H1 (cell line): Measurements from ENCODE around the gene NPR2. TPM values are rescaled to one million over a fixed set of nuclear protein-coding genes. Genes with fewer than 3 reads are reported as not detected.

ENCODE experiments used
- ATF3 ChIP-seq: IDR thresholded peaks from 2 replicates; pipeline ENCODE4 v1.6.1; 2011; ENCODE audit warnings: low read depth, mild to moderate bottlenecking, low read length; ENCODE audit not compliant: insufficient read depth
- BRCA1 ChIP-seq: IDR thresholded peaks from 2 replicates; pipeline ENCODE4 v1.6.1; 2012; ENCODE audit warnings: low read depth, low read length, improper control_type of control experiment
- CHD2 ChIP-seq: IDR thresholded peaks from 2 replicates; pipeline ENCODE4 v1.6.1; 2012; ENCODE audit warnings: low read length, improper control_type of control experiment
- CHD7 ChIP-seq: fragments of 300-600 bp; sonication (generic); IDR thresholded peaks from 2 replicates; pipeline ENCODE4 v1.7.1; 2012; ENCODE audit warnings: low read length, moderate library complexity, mild to moderate bottlenecking, inconsistent platforms; ENCODE audit not compliant: insufficient replicate concordance
- HDAC6 ChIP-seq: IDR thresholded peaks from one replicate; pipeline ENCODE4 v1.7.1; 2012; ENCODE audit warnings: low read depth, mild to moderate bottlenecking, inconsistent platforms, low read length, moderate library complexity
- KDM1A ChIP-seq: fragments of 200-600, 300-600 bp; sonication (generic); IDR thresholded peaks from 2 replicates; pipeline ENCODE4 v1.7.1; 2016; ENCODE audit warnings: mild to moderate bottlenecking, low read length, borderline replicate concordance
- MAX ChIP-seq: IDR thresholded peaks from 2 replicates; pipeline ENCODE4 v1.6.1; 2012; ENCODE audit warnings: inconsistent platforms
- NRF1 ChIP-seq: IDR thresholded peaks from 2 replicates; pipeline ENCODE4 v1.6.1; 2011; ENCODE audit warnings: mild to moderate bottlenecking, low read depth, low read length, improper control_type of control experiment
- RNF2 ChIP-seq: fragments of 200-900, 300-1000 bp; sonication (generic); IDR thresholded peaks from 2 replicates; pipeline ENCODE4 v1.7.1; 2016; ENCODE audit warnings: borderline replicate concordance, low read depth, mild to moderate bottlenecking, antibody characterized with exemption, low read length; ENCODE audit not compliant: poor library complexity, severe bottlenecking; ENCODE audit errors: missing control alignments
- SP4 ChIP-seq: IDR thresholded peaks from 2 replicates; pipeline ENCODE4 v1.6.1; 2012; ENCODE audit warnings: low read length, inconsistent platforms
- SRF ChIP-seq: IDR thresholded peaks from 2 replicates; pipeline ENCODE4 v1.6.1; 2011; ENCODE audit warnings: mild to moderate bottlenecking, low read depth, low read length, moderate library complexity
- TCF12 ChIP-seq: IDR thresholded peaks from 2 replicates; pipeline ENCODE4 v1.6.1; 2011; ENCODE audit warnings: low read depth, mild to moderate bottlenecking, low read length
- polyA plus RNA-seq, 7 experiments: library from polyadenylated mRNA; depleted of rRNA in 3 of 7; stranded (reverse) in 5 of 7; unstranded in 2 of 7; fragments of >200 nt in 5 of 7; fragments of 200-250 nt in 2 of 7; gene quantifications; 1 replicate in 5 of 7; 2 replicates in 1 of 7; 4 replicates in 1 of 7; pipeline versions ENCODE4 v1.2.1 to v1.2.3, GENCODE V29; 2011 to 2013; ENCODE audit warnings: missing spikeins in 2 of 7, mixed read lengths in 2 of 7
- total RNA-seq: library from RNA; stranded (reverse); fragmentation: NEBNext Ultra II Directional; extraction: Animal tissue kit (Norgen Biotek cat#: 25700); gene quantifications from 2 replicates; pipeline ENCODE4 v1.2.1, GENCODE V29; 2021

The NPR2 gene
- total and polyA plus RNA-seq, 2 of the 8 experiments (the other 6 are each of a cell fraction or from before 2014, with no cell fraction given) = 11.0 to 17.0 TPM

- TF ChIP-seq CHD7 (no peak), CHD2 (no peak), NRF1 (no peak), HDAC6 (no peak), RNF2 (no peak), KDM1A (no peak), BRCA1 (no peak), SP4 (no peak), TCF12 (no peak), SRF (no peak), MAX (no peak), ATF3 (no peak)
Observed at GRCh38 chr9:35806101-35806500, 14.7 kb downstream of the NPR2 start (continued).
